ENCODE results near the gene ARMC7. TPM values are rescaled to one million over a fixed set of nuclear protein-coding genes. Genes with fewer than 3 reads are reported as not detected.

ARMC7 gene
- total and polyA plus RNA-seq, 8 donors = 2.2 to 26.8 (median 11.4) TPM

DNA sequence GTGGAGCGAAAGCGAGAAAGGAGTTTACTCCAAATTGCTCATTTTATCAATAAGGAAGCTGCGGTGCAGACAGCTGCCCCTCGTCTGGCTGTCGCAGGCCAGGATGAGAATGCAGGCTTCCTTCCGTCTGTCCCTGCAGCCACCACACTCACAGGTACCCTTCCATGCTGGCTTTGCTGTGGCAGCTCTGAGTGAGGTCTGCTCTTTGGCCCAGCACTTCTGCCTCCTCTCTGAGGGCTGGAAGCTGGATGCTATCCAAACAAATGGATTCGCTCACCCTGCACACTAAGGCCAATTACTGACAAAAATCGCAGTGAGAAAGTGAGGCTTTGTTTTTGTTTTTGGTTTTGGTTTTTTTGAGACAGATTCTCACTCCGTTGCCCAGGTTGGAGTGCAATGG, 7.0 kb downstream of the ARMC7 start:
- H3K27ac ChIP-seq = peak overlapping the region in 1 of 5 donors; percentile 21
- WGBS, 5 donors = 71 to 82% (median 79%) methylated on average over 9 of the region's 9 CpGs
- intact Hi-C loops (cut with DNase I; ENCODE audit: low total_unique reads) = loop anchor here (10.0 kb wide), 1 partner anchor 58 kb away; no protein-coding TSS in a partner anchor

DNA sequence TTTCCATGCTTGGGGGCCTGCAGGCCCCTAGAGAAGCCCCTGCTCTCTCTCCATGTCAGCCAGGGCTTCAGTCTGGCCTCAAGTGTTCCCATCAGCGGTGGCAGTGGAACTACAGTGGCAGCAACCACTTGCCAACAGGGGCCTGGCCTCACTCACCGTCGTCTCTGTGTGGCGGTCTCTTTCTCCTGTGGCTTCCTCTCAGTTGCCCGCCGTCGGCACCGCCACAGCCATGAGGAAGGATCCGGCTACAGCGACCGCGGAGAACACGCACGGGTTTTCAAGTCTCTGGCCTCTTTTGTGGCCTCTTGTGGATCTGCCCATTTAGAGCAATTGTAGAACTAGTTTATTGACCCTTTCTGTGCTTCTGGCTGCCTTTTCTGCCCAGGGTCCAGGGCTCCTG, 8.5 kb downstream of the ARMC7 start:
- H3K27me3 ChIP-seq = no peaks in the 10 kb centered on the region
- no peak for DNase-seq
- TF ChIP-seq POLR2AphosphoS5 (IDR thresholded peaks at IDR 0.05) (no peak), POLR2A (IDR thresholded peaks at IDR 0.05) (no peak), EP300 (IDR thresholded peaks at IDR 0.05) (no peak)
- TF ChIP-seq, protein P1, sequence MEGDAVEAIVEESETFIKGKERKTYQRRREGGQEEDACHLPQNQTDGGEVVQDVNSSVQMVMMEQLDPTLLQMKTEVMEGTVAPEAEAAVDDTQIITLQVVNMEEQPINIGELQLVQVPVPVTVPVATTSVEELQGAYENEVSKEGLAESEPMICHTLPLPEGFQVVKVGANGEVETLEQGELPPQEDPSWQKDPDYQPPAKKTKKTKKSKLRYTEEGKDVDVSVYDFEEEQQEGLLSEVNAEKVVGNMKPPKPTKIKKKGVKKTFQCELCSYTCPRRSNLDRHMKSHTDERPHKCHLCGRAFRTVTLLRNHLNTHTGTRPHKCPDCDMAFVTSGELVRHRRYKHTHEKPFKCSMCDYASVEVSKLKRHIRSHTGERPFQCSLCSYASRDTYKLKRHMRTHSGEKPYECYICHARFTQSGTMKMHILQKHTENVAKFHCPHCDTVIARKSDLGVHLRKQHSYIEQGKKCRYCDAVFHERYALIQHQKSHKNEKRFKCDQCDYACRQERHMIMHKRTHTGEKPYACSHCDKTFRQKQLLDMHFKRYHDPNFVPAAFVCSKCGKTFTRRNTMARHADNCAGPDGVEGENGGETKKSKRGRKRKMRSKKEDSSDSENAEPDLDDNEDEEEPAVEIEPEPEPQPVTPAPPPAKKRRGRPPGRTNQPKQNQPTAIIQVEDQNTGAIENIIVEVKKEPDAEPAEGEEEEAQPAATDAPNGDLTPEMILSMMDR (IDR thresholded peaks at IDR 0.05) = no peak
- no peaks in the 10 kb centered on the region for H3K9me3 ChIP-seq
- H3K4me3 ChIP-seq = no peak overlapping the region
- H3K36me3 ChIP-seq = peaks cover 0 to 37% (median 20%) of the 10 kb centered on the region in 4 donors
- H3K27ac ChIP-seq = peak overlapping the region in 1 of 5 donors; percentile 47
- 91 to 95% (median 94%) methylated on average over 13 to 14 of the region's 14 CpGs for WGBS, 5 donors
- H3K4me1 ChIP-seq = peaks cover 14 to 58% (median 30%) of the 10 kb centered on the region in 4 donors
- intact Hi-C loops (cut with DNase I; ENCODE audit: low total_unique reads) = loop anchor here (10.0 kb wide), 1 partner anchor 56 kb away; no protein-coding TSS in a partner anchor

More for the DNA sequence above, 7.0 kb downstream of the ARMC7 start:
- DNase-seq = peak in 1 of 2 donors; percentile 50
- Histone ChIP-seq H3K27me3 (no peaks in the 10 kb centered on the region), H3K4me3 (no peak overlapping the region), H3K4me1 (peaks cover 14 to 57% (median 33%) of the 10 kb centered on the region in 4 donors), H3K36me3 (peaks cover 0 to 37% (median 22%) of the 10 kb centered on the region in 4 donors), H3K9me3 (no peaks in the 10 kb centered on the region)
- no peak for TF ChIP-seq EP300 (IDR thresholded peaks at IDR 0.05)
- TF ChIP-seq, protein P1 (IDR thresholded peaks at IDR 0.05) = no peak
- no peak for TF ChIP-seq POLR2A (IDR thresholded peaks at IDR 0.05)
- TF ChIP-seq POLR2AphosphoS5 (IDR thresholded peaks at IDR 0.05) = no peak

DNA sequence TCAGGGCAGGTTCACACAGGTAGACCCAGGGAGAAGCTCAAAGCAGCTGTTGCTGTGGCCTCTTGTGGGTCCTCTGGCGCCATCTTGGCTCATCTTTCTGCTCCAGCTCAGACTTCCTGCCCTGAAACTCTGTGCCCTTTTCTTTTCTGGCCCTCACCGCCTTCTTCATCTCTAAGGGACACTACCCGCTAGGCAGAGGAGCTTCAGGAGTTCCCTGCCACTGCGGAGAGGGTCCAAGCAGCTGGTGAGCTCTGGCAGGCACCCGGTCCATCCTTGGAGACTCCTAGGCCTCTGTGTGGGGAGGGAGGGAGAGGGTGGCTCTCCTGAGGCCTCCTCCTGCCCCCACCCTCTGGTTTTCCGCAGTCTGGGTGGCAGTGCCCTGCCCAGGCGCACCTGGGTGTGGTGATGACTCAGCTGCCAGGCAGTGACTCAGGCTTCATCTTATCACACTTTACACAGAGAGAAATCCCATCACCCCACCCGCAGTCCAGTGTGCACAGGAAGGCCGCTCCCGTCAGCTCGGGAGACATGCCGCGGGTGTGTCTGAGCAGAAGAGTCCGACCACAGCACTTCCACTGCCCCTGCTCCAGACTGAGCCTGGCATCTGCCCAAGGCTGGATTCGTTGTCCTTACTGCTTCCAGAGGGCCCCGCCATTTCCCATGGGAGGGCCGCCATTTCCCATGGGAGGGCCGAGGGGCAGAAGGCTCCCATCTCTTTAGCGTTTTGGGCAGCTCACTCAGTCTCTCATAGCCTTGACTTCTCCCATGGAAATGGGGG, 14.5 kb downstream of the ARMC7 start:
- Histone ChIP-seq H3K9me3 (no peaks in the 10 kb centered on the region), H3K4me1 (peaks cover 12 to 48% (median 28%) of the 10 kb centered on the region in 4 donors), H3K36me3 (peaks cover 0 to 28% (median 23%) of the 10 kb centered on the region in 4 donors), H3K27ac (peak overlapping the region; percentile 54 to 87 (median 77)), H3K27me3 (no peaks in the 10 kb centered on the region), H3K4me3 (no peak overlapping the region)
- TF ChIP-seq POLR2AphosphoS5 (IDR thresholded peaks at IDR 0.05) (peak in 2 of 3 donors; percentile 79 to 87), EP300 (IDR thresholded peaks at IDR 0.05) (no peak), POLR2A (IDR thresholded peaks at IDR 0.05) (peak in 1 of 4 donors; percentile 12)
- TF ChIP-seq, protein P1 (IDR thresholded peaks at IDR 0.05) = no peak
- DNase-seq = peak; percentile 88 to 95
- 36 to 46% (median 41%) methylated on average over 17 to 19 of the region's 19 CpGs for WGBS, 5 donors
- intact Hi-C loops (cut with DNase I; ENCODE audit: low total_unique reads) = no loop called here

DNA sequence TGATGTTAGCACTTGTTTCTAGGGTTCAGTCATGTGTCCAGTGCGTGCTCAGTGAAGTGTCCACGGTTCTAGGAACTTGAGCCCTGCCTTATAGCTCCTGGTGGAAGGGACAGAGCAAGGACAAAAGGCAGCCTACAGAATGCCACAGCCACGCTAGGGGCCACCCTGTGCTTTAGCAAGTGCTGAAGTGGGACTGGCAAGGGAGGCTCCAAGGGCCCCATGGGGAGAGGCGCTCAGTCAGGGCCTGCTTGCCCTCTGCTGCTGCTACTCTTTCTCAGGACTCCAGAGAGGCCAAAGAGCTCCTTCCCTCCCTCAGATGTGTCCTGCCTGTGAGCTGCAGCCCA, 15.0 kb downstream of the ARMC7 start:
- H3K4me1 ChIP-seq = peaks cover 12 to 49% (median 31%) of the 10 kb centered on the region in 4 donors
- WGBS, 5 donors = 78 to 86% (median 79%) methylated on average over 2 to 4 of the region's 4 CpGs
- TF ChIP-seq POLR2AphosphoS5 (IDR thresholded peaks at IDR 0.05) (no peak), POLR2A (IDR thresholded peaks at IDR 0.05) (no peak), EP300 (IDR thresholded peaks at IDR 0.05) (no peak)
- TF ChIP-seq, protein P1 (IDR thresholded peaks at IDR 0.05) = no peak
- no peaks in the 10 kb centered on the region for H3K9me3 ChIP-seq
- intact Hi-C loops (cut with DNase I; ENCODE audit: low total_unique reads) = no loop called here
- H3K36me3 ChIP-seq = peaks cover 5 to 32% (median 28%) of the 10 kb centered on the region in 4 donors
- peak overlapping the region; percentile 54 to 87 (median 77) for H3K27ac ChIP-seq
- DNase-seq = peak in 1 of 2 donors; percentile 36
- H3K4me3 ChIP-seq = no peak overlapping the region
- no peaks in the 10 kb centered on the region for H3K27me3 ChIP-seq
